ENCODE measurements around the gene DLGAP1.

The DLGAP1 gene

DNA sequence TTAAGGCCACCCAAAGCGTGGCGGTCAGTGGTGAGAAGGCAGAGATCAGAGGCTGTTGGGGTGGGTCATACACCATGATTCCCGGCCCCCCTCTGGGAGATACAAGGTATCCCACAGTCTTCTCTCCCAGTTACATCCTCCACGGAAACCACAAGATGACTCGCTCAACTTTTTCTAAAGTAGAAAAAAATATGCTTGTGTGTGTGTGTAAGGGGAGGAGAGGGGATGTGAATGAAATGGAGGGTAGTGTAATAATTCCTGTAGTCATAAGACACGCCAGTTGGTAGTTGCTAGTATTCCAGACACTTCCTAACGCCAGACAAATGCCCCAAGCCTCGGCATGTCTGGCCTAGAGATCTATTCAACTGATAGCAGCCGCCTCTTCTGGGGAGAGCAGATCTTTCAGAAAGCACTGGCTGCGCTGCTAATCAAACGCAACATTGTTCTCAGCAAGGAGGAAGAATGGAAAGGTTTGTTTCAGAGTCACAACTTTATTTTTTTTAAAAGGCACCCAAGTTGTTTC lies 861.7 kb downstream of the DLGAP1 start:
- peaks cover 26 to 30% of the 10 kb centered on the region in 2 donors for H3K4me1 ChIP-seq (ENCODE audit: control insufficient read depth in 2 of 2, insufficient read depth in 1 of 2, low read depth in 1 of 2, low read length in 2 of 2)
- no peak overlapping the region for H4K91ac ChIP-seq (ENCODE audit: low read depth, low read length, poor library complexity)
- no peaks in the 10 kb centered on the region for H3K9me3 ChIP-seq (replicated peaks in 1 of 2; ENCODE audit: control insufficient read depth in 2 of 2, insufficient read depth in 1 of 2, low read depth in 1 of 2, low read length in 2 of 2)
- peak overlapping the region; percentile 97 for H3K27ac ChIP-seq (replicated peaks; ENCODE audit: low read length)
- H3K79me1 ChIP-seq (ENCODE audit: low read depth, low read length), result no peaks in the 10 kb centered on the region
- H2AFZ ChIP-seq (ENCODE audit: low read length), result peak overlapping the region; percentile 60
- H2BK120ac ChIP-seq (ENCODE audit: low read depth, low read length), result no peak overlapping the region
- no peak overlapping the region for H2BK15ac ChIP-seq (ENCODE audit: low read length)
- no peaks in the 10 kb centered on the region for H3K27me3 ChIP-seq (ENCODE audit: control insufficient read depth in 3 of 3, insufficient read depth in 3 of 3, low read depth in 1 of 3, low read length in 3 of 3)
- no peak overlapping the region for H3K23ac ChIP-seq (ENCODE audit: low read depth, low read length, poor library complexity)
- H3K4me3 ChIP-seq (ENCODE audit: low read length in 2 of 2), result peak overlapping the region in 1 of 2 donors; percentile 51
- no peak overlapping the region for H3K18ac ChIP-seq (ENCODE audit: low read length)
- DNase-seq (ENCODE audit: low spot score), result peak; percentile 69
- no CpG with 5 or more reads among the region's 11 CpGs for WGBS, 2 donors (ENCODE audit: extremely low coverage in 2 of 2, insufficient read length in 2 of 2, insufficient replicate concordance in 1 of 2)
- H4K8ac ChIP-seq (ENCODE audit: low read depth, low read length), result no peak overlapping the region
- H3K4me2 ChIP-seq (ENCODE audit: insufficient read depth, low read length, poor library complexity, severe bottlenecking), result peak overlapping the region; percentile 83
- no peak overlapping the region for H2BK5ac ChIP-seq (ENCODE audit: low read length)
- no peak overlapping the region for H2BK12ac ChIP-seq (ENCODE audit: low read length)
- H3K36me3 ChIP-seq (replicated peaks in 1 of 2; ENCODE audit: control insufficient read depth in 2 of 2, insufficient read depth in 2 of 2, low read length in 2 of 2), result peaks cover 0 to 12% of the 10 kb centered on the region in 2 donors
- H2AK5ac ChIP-seq (ENCODE audit: low read depth, low read length), result no peak overlapping the region
- no peak overlapping the region for H3K14ac ChIP-seq (ENCODE audit: low read length)
- no peak overlapping the region for H3K4ac ChIP-seq (ENCODE audit: low read length)
- H3K9ac ChIP-seq (ENCODE audit: low read depth, low read length, poor library complexity), result no peak overlapping the region

DNA sequence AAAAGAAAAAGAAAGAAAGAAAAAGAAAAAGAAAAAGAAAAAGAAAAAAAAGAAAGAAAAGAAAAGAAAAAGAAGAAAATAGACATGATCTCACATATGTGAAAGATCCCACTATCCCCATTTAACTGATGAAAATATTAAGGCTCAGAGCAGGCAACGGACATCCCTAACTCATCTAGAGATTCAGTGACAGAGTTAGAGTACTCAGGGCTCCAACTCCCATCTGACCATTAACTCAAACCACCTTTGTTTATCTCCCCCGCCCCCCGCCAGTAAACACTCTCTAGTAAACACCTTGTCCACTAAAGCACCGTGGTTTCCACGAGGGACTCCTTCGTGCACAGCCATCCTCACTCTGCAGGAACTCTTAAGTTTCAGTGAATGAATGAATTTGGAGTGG lies 862.2 kb downstream of the DLGAP1 start:
- no peak overlapping the region for H3K18ac ChIP-seq (ENCODE audit: low read length)
- no peak overlapping the region for H3K4me2 ChIP-seq (ENCODE audit: insufficient read depth, low read length, poor library complexity, severe bottlenecking)
- H3K27me3 ChIP-seq (ENCODE audit: control insufficient read depth in 3 of 3, insufficient read depth in 3 of 3, low read depth in 1 of 3, low read length in 3 of 3), result no peaks in the 10 kb centered on the region
- H2BK120ac ChIP-seq (ENCODE audit: low read depth, low read length), result no peak overlapping the region
- H3K23ac ChIP-seq (ENCODE audit: low read depth, low read length, poor library complexity), result no peak overlapping the region
- no peak overlapping the region for H2BK5ac ChIP-seq (ENCODE audit: low read length)
- H3K27ac ChIP-seq (replicated peaks; ENCODE audit: low read length), result peak overlapping the region; percentile 97
- no peak overlapping the region for H2BK15ac ChIP-seq (ENCODE audit: low read length)
- DNase-seq (ENCODE audit: low spot score), result no peak
- H3K36me3 ChIP-seq (replicated peaks in 1 of 2; ENCODE audit: control insufficient read depth in 2 of 2, insufficient read depth in 2 of 2, low read length in 2 of 2), result peaks cover 0 to 9% of the 10 kb centered on the region in 2 donors
- no peak overlapping the region for H3K9ac ChIP-seq (ENCODE audit: low read depth, low read length, poor library complexity)
- no peaks in the 10 kb centered on the region for H3K9me3 ChIP-seq (replicated peaks in 1 of 2; ENCODE audit: control insufficient read depth in 2 of 2, insufficient read depth in 1 of 2, low read depth in 1 of 2, low read length in 2 of 2)
- H2AK5ac ChIP-seq (ENCODE audit: low read depth, low read length), result no peak overlapping the region
- peaks cover 26 to 30% of the 10 kb centered on the region in 2 donors for H3K4me1 ChIP-seq (ENCODE audit: control insufficient read depth in 2 of 2, insufficient read depth in 1 of 2, low read depth in 1 of 2, low read length in 2 of 2)
- no peak overlapping the region for H3K4ac ChIP-seq (ENCODE audit: low read length)
- WGBS, 2 donors (ENCODE audit: extremely low coverage in 2 of 2, insufficient read length in 2 of 2, insufficient replicate concordance in 1 of 2), result no CpG with 5 or more reads among the region's 6 CpGs
- no peaks in the 10 kb centered on the region for H3K79me1 ChIP-seq (ENCODE audit: low read depth, low read length)
- H3K4me3 ChIP-seq (ENCODE audit: low read length in 2 of 2), result peak overlapping the region in 1 of 2 donors; percentile 51
- no peak overlapping the region for H3K14ac ChIP-seq (ENCODE audit: low read length)
- H4K91ac ChIP-seq (ENCODE audit: low read depth, low read length, poor library complexity), result no peak overlapping the region
- no peak overlapping the region for H2BK12ac ChIP-seq (ENCODE audit: low read length)
- no peak overlapping the region for H4K8ac ChIP-seq (ENCODE audit: low read depth, low read length)
- H2AFZ ChIP-seq (ENCODE audit: low read length), result peak overlapping the region; percentile 60

DNA sequence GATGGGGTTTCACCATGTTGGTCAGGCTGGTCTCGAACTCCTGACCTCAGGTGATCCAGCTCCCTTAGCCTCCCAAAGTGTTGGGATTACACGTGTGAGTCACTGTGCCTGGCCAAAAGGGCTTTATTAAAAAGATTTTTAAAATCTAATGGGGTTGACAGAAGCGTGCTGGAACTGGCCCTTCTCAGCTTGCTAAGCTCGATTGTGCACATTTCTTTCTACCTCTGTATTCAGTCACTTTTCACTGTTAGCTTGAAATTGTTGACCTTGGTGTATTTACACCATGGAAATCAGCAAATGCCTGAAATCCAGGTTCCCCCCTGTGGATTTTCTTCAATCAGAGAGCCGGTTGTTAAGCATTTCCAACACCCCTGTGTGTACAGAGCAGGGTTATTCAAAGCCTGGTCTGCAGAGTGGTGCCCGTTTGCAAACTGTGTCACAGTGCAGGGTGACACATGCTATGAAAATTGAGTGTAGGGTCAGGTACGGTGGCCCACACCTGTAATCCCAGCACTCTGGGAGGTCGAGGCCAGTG lies 864.9 kb downstream of the DLGAP1 start:
- no peaks in the 10 kb centered on the region for H3K36me3 ChIP-seq (replicated peaks in 1 of 2; ENCODE audit: control insufficient read depth in 2 of 2, insufficient read depth in 2 of 2, low read length in 2 of 2)
- H4K91ac ChIP-seq (ENCODE audit: low read depth, low read length, poor library complexity), result no peak overlapping the region
- no peaks in the 10 kb centered on the region for H3K9me3 ChIP-seq (replicated peaks in 1 of 2; ENCODE audit: control insufficient read depth in 2 of 2, insufficient read depth in 1 of 2, low read depth in 1 of 2, low read length in 2 of 2)
- H2BK5ac ChIP-seq (ENCODE audit: low read length), result no peak overlapping the region
- no peak overlapping the region for H3K23ac ChIP-seq (ENCODE audit: low read depth, low read length, poor library complexity)
- no peak overlapping the region for H3K4me2 ChIP-seq (ENCODE audit: insufficient read depth, low read length, poor library complexity, severe bottlenecking)
- no peaks in the 10 kb centered on the region for H3K79me1 ChIP-seq (ENCODE audit: low read depth, low read length)
- peaks cover 4 to 15% of the 10 kb centered on the region in 2 donors for H3K4me1 ChIP-seq (ENCODE audit: control insufficient read depth in 2 of 2, insufficient read depth in 1 of 2, low read depth in 1 of 2, low read length in 2 of 2)
- H4K8ac ChIP-seq (ENCODE audit: low read depth, low read length), result no peak overlapping the region
- H3K18ac ChIP-seq (ENCODE audit: low read length), result no peak overlapping the region
- no CpG with 5 or more reads among the region's 8 CpGs for WGBS, 2 donors (ENCODE audit: extremely low coverage in 2 of 2, insufficient read length in 2 of 2, insufficient replicate concordance in 1 of 2)
- no peak overlapping the region for H3K4me3 ChIP-seq (ENCODE audit: low read length in 2 of 2)
- H2AFZ ChIP-seq (ENCODE audit: low read length), result no peak overlapping the region
- no peak for DNase-seq (ENCODE audit: low spot score)
- no peak overlapping the region for H2BK15ac ChIP-seq (ENCODE audit: low read length)
- no peak overlapping the region for H3K27ac ChIP-seq (replicated peaks; ENCODE audit: low read length)
- no peak overlapping the region for H2BK12ac ChIP-seq (ENCODE audit: low read length)
- H2BK120ac ChIP-seq (ENCODE audit: low read depth, low read length), result no peak overlapping the region
- no peak overlapping the region for H3K4ac ChIP-seq (ENCODE audit: low read length)
- H3K14ac ChIP-seq (ENCODE audit: low read length), result no peak overlapping the region
- no peaks in the 10 kb centered on the region for H3K27me3 ChIP-seq (ENCODE audit: control insufficient read depth in 3 of 3, insufficient read depth in 3 of 3, low read depth in 1 of 3, low read length in 3 of 3)
- H2AK5ac ChIP-seq (ENCODE audit: low read depth, low read length), result no peak overlapping the region
- no peak overlapping the region for H3K9ac ChIP-seq (ENCODE audit: low read depth, low read length, poor library complexity)

DNA sequence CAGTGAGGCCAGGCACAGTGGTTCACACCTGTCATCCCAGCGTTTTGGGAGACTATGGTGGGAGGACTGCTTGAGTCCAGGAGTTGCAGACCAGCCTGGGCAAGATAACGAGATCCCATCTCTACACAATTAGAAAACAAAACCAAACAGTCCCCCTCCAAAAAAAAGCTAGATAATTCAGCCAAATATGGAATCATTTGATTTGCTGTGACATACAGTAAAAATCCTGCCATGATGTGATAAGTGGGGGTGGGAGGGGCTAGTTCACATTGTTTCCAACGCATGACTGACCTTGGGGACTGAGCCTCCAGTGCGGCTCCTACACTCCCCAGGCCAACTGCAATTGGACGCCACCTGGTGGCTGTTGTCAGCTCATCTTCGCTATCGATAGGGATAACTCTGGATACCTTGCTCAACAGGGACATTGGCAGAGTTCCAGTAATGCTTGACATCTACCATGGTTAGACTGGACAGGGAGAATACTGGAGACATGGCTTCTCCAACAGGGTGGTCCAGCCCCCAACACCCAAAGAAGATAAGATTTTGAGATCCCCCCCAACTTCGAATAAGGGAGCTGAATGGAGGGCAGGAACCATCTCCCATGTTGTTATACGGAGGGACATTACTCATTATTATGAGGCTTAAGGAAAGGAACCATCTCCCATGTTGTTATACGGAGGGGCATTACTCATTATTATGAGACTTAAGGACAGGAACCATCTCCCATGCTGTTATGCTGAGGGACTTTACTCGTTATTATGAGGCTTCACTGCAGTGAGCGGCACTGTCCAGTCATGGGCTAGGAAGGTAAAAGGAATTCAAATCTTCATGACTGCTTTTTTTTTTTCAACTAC lies 869.2 kb downstream of the DLGAP1 start:
- Histone ChIP-seq H2AK5ac (ENCODE audit: low read depth, low read length) (no peak overlapping the region), H2BK12ac (ENCODE audit: low read length) (no peak overlapping the region), H3K4me3 (ENCODE audit: low read length in 2 of 2) (no peak overlapping the region), H3K18ac (ENCODE audit: low read length) (no peak overlapping the region), H3K9me3 (replicated peaks in 1 of 2; ENCODE audit: control insufficient read depth in 2 of 2, insufficient read depth in 1 of 2, low read depth in 1 of 2, low read length in 2 of 2) (no peaks in the 10 kb centered on the region), H2BK15ac (ENCODE audit: low read length) (no peak overlapping the region), H3K14ac (ENCODE audit: low read length) (no peak overlapping the region), H4K91ac (ENCODE audit: low read depth, low read length, poor library complexity) (no peak overlapping the region), H2BK5ac (ENCODE audit: low read length) (no peak overlapping the region), H3K4me2 (ENCODE audit: insufficient read depth, low read length, poor library complexity, severe bottlenecking) (no peak overlapping the region), H3K79me1 (ENCODE audit: low read depth, low read length) (no peaks in the 10 kb centered on the region), H3K27ac (replicated peaks; ENCODE audit: low read length) (no peak overlapping the region), H3K9ac (ENCODE audit: low read depth, low read length, poor library complexity) (no peak overlapping the region), H3K4ac (ENCODE audit: low read length) (no peak overlapping the region), H3K36me3 (replicated peaks in 1 of 2; ENCODE audit: control insufficient read depth in 2 of 2, insufficient read depth in 2 of 2, low read length in 2 of 2) (no peaks in the 10 kb centered on the region), H3K4me1 (ENCODE audit: control insufficient read depth in 2 of 2, insufficient read depth in 1 of 2, low read depth in 1 of 2, low read length in 2 of 2) (peaks cover 0 to 1% of the 10 kb centered on the region in 2 donors), H3K27me3 (ENCODE audit: control insufficient read depth in 3 of 3, insufficient read depth in 3 of 3, low read depth in 1 of 3, low read length in 3 of 3) (no peaks in the 10 kb centered on the region), H4K8ac (ENCODE audit: low read depth, low read length) (no peak overlapping the region), H2BK120ac (ENCODE audit: low read depth, low read length) (no peak overlapping the region), H3K23ac (ENCODE audit: low read depth, low read length, poor library complexity) (no peak overlapping the region), H2AFZ (ENCODE audit: low read length) (peak overlapping the region; percentile 21)
- DNase-seq (ENCODE audit: low spot score), result peak; percentile 71
- WGBS, 2 donors (ENCODE audit: extremely low coverage in 2 of 2, insufficient read length in 2 of 2, insufficient replicate concordance in 1 of 2), result no CpG with 5 or more reads among the region's 12 CpGs

Measured in neuronal stem cell (in vitro differentiated cells).